ENCODE measurements around the gene OR6C68.

The OR6C68 gene

DNA sequence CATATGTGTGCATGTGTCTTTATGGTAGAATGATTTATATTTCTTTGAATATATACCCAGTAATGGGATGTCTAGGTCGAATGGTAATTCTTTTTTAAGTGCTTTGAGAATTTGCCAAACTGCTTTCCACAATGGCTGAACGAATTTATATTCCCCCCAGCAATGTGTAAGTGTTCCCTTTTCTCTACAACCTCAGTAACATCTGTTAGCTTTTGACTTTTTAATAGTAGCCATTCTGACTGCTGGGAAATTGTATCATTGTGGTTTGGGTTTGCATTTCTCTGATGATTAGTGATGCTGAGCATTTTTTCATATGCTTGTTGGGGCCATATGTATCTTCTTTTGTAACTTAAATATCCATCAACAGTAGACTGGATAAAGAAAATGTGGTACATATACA, 9.4 kb downstream of the OR6C68 start:
- TF ChIP-seq, protein P1, sequence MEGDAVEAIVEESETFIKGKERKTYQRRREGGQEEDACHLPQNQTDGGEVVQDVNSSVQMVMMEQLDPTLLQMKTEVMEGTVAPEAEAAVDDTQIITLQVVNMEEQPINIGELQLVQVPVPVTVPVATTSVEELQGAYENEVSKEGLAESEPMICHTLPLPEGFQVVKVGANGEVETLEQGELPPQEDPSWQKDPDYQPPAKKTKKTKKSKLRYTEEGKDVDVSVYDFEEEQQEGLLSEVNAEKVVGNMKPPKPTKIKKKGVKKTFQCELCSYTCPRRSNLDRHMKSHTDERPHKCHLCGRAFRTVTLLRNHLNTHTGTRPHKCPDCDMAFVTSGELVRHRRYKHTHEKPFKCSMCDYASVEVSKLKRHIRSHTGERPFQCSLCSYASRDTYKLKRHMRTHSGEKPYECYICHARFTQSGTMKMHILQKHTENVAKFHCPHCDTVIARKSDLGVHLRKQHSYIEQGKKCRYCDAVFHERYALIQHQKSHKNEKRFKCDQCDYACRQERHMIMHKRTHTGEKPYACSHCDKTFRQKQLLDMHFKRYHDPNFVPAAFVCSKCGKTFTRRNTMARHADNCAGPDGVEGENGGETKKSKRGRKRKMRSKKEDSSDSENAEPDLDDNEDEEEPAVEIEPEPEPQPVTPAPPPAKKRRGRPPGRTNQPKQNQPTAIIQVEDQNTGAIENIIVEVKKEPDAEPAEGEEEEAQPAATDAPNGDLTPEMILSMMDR (IDR thresholded peaks at IDR 0.05; ENCODE audit: control insufficient read depth, extremely low read depth, insufficient read depth) = no peak
- no peak for DNase-seq (ENCODE audit: low read depth)
- no peak overlapping the region for H3K4me3 ChIP-seq (ENCODE audit: low read depth, low read length)

DNA sequence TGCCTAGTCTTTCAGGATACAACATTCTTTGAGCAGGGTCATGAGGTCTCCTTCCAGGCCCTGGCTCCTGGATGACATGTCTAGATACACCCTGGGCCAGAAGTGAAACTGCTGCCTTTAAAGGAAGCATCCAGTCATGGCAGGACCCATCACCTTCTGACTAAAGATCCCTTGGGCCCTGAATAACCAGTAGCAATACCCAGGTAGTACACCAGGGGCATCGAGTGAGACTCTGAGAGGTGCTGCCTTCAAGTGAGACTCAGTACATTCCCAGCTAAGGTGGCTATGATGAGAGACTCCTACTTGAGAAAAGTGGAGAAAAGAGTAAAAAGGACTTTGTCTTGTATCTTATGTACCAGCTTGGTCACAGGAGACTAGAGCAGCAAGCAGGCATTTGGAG, 23.5 kb downstream of the OR6C68 start:
- TF ChIP-seq, protein P1 (IDR thresholded peaks at IDR 0.05; ENCODE audit: control insufficient read depth, extremely low read depth, insufficient read depth) = no peak
- DNase-seq (ENCODE audit: low read depth) = no peak

DNA sequence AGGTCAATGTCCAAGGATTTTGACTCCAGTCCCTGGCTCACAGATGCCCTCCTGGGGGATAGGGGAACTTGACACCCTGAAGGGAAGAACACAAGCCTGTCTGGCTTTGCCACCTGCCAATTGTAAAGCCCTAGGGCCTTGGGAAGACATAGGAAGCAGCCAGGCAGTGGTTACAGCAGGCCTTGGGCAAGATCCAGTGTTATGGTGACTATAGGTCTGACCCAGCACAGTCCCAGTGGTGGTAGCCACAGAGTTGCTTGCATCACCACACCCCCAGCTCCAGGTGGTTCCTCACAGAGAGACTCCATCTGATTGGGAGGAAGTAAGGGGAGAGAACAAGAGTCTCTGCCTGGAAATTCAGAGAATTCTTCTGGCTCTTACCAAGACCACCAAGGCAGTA, 24.2 kb downstream of the OR6C68 start:
- TF ChIP-seq, protein P1 (IDR thresholded peaks at IDR 0.05; ENCODE audit: control insufficient read depth, extremely low read depth, insufficient read depth) = no peak
- DNase-seq (ENCODE audit: low read depth) = no peak
- no peak overlapping the region for H3K4me3 ChIP-seq (ENCODE audit: low read depth, low read length)

More for the DNA sequence above, 23.5 kb downstream of the OR6C68 start:
- no peak overlapping the region for H3K4me3 ChIP-seq (ENCODE audit: low read depth, low read length)

Measured in LNCaP clone FGC (cell line).